HepG2 (cell line): Measurements from ENCODE around the gene TMEM184B. TPM values are rescaled to one million over a fixed set of nuclear protein-coding genes. Genes with fewer than 3 reads are reported as not detected.

Source experiments
- ATAC-seq: fragments of 200-7000 bp; cut with Tn5 transposase; 3 replicates; pipeline ENCODE4 v1.9.1; 2020; ENCODE audit warnings: mild to moderate bottlenecking, moderate library complexity
- BruUV-seq: library from RNA; stranded (reverse); fragments of 400-500 nt; replicated peaks from 2 replicates; lab custom pipeline; 2021; lab: Mats Ljungman, UMichigan
- CTCF ChIA-PET: fragments of 300-600 bp; formaldehyde crosslinking; extraction: SDS; loops from one replicate; lab custom pipeline; 2021; ENCODE audit warnings: low total read pairs, inconsistent platforms, low intra/inter-chr PET ratio; lab: Yijun Ruan, JAX
- POLR2A ChIA-PET: fragments of 350-600 bp; sonication (Branson Sonifier 250); formaldehyde crosslinking; loops from one replicate; lab custom pipeline; 2020; ENCODE audit warnings: antibody characterized with exemption, inconsistent platforms; lab: Yijun Ruan, JAX
- DNase-seq: peaks from one replicate; pipeline ENCODE4 v3.0.0-alpha.2; 2015; ENCODE audit warnings: low spot score
- FAIRE-seq: peaks from 3 replicates; lab custom pipeline; 2011; peaks lifted over from hg19 to GRCh38; lab: Jason Lieb, UNC
- H2AFZ ChIP-seq: one replicate; pipeline ENCODE4 v1.6.1; 2011; ENCODE audit warnings: low read length, inconsistent platforms
- H3K27ac ChIP-seq: fragments of 300-600 bp; 3 replicates; pipeline ENCODE4 v1.8.0; 2011; ENCODE audit warnings: mixed run types, mild to moderate bottlenecking, mixed read lengths, low read length, inconsistent platforms; ENCODE audit not compliant: insufficient read depth; ENCODE audit errors: extremely low read length
- H3K27me3 ChIP-seq, 2 experiments: fragments of 200-600 bp in 1 of 2; 2 replicates in 1 of 2; 3 replicates in 1 of 2; pipeline versions ENCODE4 v1.6.0 to v1.8.0; 2011; ENCODE audit warnings: low read length in 2 of 2, mild to moderate bottlenecking in 2 of 2, moderate library complexity in 2 of 2, inconsistent platforms in 1 of 2; ENCODE audit not compliant: insufficient read depth in 2 of 2, control insufficient read depth in 1 of 2
- H3K36me3 ChIP-seq, 2 experiments: fragments of 200-600 bp in 1 of 2; replicated peaks in 1 of 2; 2 replicates in 1 of 2; 3 replicates in 1 of 2; pipeline versions ENCODE4 v1.5.1 to v1.8.0; 2011; ENCODE audit warnings: low read length in 2 of 2, inconsistent platforms in 1 of 2; ENCODE audit not compliant: insufficient read depth in 2 of 2, control insufficient read depth in 1 of 2
- H3K4me1 ChIP-seq: 2 replicates; pipeline ENCODE4 v1.5.1; 2012; ENCODE audit warnings: low read length, inconsistent platforms; ENCODE audit not compliant: insufficient read depth
- H3K4me2 ChIP-seq: 2 replicates; pipeline ENCODE4 v1.6.0; 2011; ENCODE audit warnings: low read depth, low read length, inconsistent platforms
- H3K4me3 ChIP-seq, 3 experiments: fragments of 200-600 bp in 1 of 3; sonication (generic), shearing (Covaris generic) in 1 of 3; replicated peaks in 1 of 3; 2 replicates each; pipeline ENCODE4 v1.5.1; 2011 to 2016; ENCODE audit warnings: low read length in 3 of 3, inconsistent platforms in 2 of 3, low read depth in 2 of 3, mild to moderate bottlenecking in 2 of 3, control low read depth in 1 of 3, mixed read lengths in 1 of 3; ENCODE audit not compliant: insufficient read depth in 1 of 3
- H3K79me2 ChIP-seq: one replicate; pipeline ENCODE4 v1.6.1; 2011; ENCODE audit warnings: low read length, inconsistent platforms; ENCODE audit not compliant: insufficient read depth
- H3K9ac ChIP-seq: 2 replicates; pipeline ENCODE4 v1.6.0; 2011; ENCODE audit warnings: mild to moderate bottlenecking, low read depth, low read length, inconsistent platforms; ENCODE audit not compliant: insufficient read depth
- H3K9me3 ChIP-seq: 2 replicates; pipeline ENCODE4 v1.5.1; 2012; ENCODE audit warnings: mild to moderate bottlenecking, low read length
- H4K20me1 ChIP-seq: 2 replicates; pipeline ENCODE4 v1.6.0; 2011; ENCODE audit warnings: inconsistent platforms, mild to moderate bottlenecking, low read length, moderate library complexity; ENCODE audit not compliant: insufficient read depth
- ETV6 ChIP-seq: sonication (generic); formaldehyde crosslinking; conservative IDR thresholded peaks from 2 replicates; pipeline ENCODE4 v1.4.0; 2020; ENCODE audit warnings: missing genetic modification reagents
- GTF3A ChIP-seq: sonication (generic); formaldehyde crosslinking; conservative IDR thresholded peaks from 2 replicates; pipeline ENCODE4 v1.4.0; 2020; ENCODE audit warnings: mild to moderate bottlenecking, missing genetic modification reagents
- NFKBIZ ChIP-seq: IDR thresholded peaks from 2 replicates; pipeline ENCODE4 v1.6.1; 2018; ENCODE audit warnings: missing genetic modification reagents, missing compliant biosample characterization
- ZMYM4 ChIP-seq: sonication (generic); formaldehyde crosslinking; IDR thresholded peaks from 2 replicates; pipeline ENCODE4 v1.8.1; 2023; ENCODE audit warnings: mild to moderate bottlenecking, missing genetic modification reagents
- ZNF121 ChIP-seq: sonication (generic); formaldehyde crosslinking; IDR thresholded peaks from 2 replicates; pipeline ENCODE4 v1.5.0; 2020; ENCODE audit warnings: mild to moderate bottlenecking, missing genetic modification reagents
- ZNF232 ChIP-seq: sonication (generic); formaldehyde crosslinking; IDR thresholded peaks from 2 replicates; pipeline ENCODE4 v1.4.0; 2020; ENCODE audit warnings: missing genetic modification reagents, borderline replicate concordance
- WGBS: methylation state at CpG from one replicate; pipeline ENCODE4 v1.1.6; 2017; ENCODE audit warnings: low lambda C conversion rate; 5-methylcytosine and 5-hydroxymethylcytosine counted together
- in situ Hi-C: cut with HindIII; loops from 2 replicates; pipeline ENCODE4 v1.10.0; 2017; ENCODE audit warnings: low pct_unique_long_range_greater_than_20kb; ENCODE audit not compliant: extremely low pct_ligation_motif_present
- intact Hi-C: fragments of 100-400 bp; cut with micrococcal nuclease; formaldehyde crosslinking; loops from one replicate; pipeline ENCODE4 v1.10.0; 2022; ENCODE audit not compliant: unreplicated experiment
- polyA plus RNA-seq, 8 experiments: library from polyadenylated mRNA; depleted of rRNA in 3 of 8; stranded (reverse) in 7 of 8; unstranded in 1 of 8; fragments of >200 nt; fragmentation: Illumina TruSeq in 4 of 8; extraction: Trizol in 4 of 8; gene quantifications; 2 replicates each; pipeline versions ENCODE4 v1.2.1 to v1.2.3, GENCODE V29; 2011 to 2016; ENCODE audit warnings: low read depth in 4 of 8, missing spikeins in 1 of 8, mixed read lengths in 1 of 8; ENCODE audit not compliant: insufficient read depth in 1 of 8
- total RNA-seq, 5 experiments: library from RNA; depleted of rRNA; stranded (reverse); fragments of >200 nt; fragmentation: Illumina TruSeq; extraction: Trizol; gene quantifications; 2 replicates each; pipeline ENCODE4 v1.2.3, GENCODE V29; 2016; ENCODE audit warnings: low read depth in 1 of 5
- TF ChIP-seq, protein P1 (sequence below): IDR thresholded peaks from 2 replicates; pipeline ENCODE4 v1.6.1; 2016; ENCODE audit warnings: low read depth, control low read depth
- TF ChIP-seq, protein P2 (sequence below): sonication (generic); formaldehyde crosslinking; conservative IDR thresholded peaks from 2 replicates; pipeline ENCODE4 v1.4.0; 2020; ENCODE audit warnings: missing genetic modification reagents
- TF ChIP-seq, protein P3 (sequence below): sonication (generic); formaldehyde crosslinking; IDR thresholded peaks from 2 replicates; pipeline ENCODE4 v1.8.1; 2023; ENCODE audit warnings: mild to moderate bottlenecking, missing genetic modification reagents, borderline replicate concordance
- TF ChIP-seq, protein P4 (sequence below): sonication (generic); formaldehyde crosslinking; IDR thresholded peaks from 2 replicates; pipeline ENCODE4 v1.5.0; 2020; ENCODE audit warnings: mild to moderate bottlenecking, missing genetic modification reagents

Gene TMEM184B
- total and polyA plus RNA-seq, 2 of the 13 experiments (the other 11 are each of a cell fraction or from before 2014, with no cell fraction given): 15.9 to 16.0 TPM

DNA sequence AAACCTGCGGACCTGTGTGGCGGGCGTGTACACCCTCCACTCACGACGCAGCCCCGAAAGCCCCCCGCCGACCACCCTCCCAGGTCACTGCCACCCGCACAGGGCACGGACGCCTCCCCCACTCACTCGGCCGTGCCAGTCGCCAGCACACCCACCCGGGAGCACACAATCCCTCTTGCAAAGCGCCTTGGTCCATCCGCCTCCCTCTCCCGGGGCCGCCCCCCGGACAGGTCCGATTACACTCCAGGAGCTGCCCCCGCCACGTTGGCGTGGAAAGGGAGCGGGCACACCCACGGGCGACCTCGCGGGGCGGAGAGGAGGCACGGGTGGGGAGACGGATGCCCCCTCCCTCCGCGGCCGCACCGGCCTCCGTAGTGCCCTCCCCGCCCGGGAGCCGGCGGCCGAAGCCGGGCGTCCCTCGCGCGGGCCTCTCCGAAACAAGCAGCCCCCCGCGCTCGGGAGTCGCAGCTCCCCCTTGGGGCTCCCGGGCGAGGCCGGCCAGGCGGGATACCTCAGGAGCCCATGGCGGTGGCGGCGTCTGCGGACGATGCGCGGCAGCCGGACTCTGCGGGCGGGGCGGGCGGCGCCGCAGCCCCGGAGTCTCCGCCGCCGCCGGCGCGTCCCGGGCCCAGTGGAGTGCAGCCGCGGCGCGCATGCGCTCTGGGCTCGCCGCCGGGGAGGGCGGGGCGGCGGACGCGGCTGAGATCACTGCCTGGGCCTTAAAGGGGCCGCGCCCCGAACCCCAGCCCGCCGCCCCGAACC is at the start of gene TMEM184B (continued):
- TF ChIP-seq, protein P1, sequence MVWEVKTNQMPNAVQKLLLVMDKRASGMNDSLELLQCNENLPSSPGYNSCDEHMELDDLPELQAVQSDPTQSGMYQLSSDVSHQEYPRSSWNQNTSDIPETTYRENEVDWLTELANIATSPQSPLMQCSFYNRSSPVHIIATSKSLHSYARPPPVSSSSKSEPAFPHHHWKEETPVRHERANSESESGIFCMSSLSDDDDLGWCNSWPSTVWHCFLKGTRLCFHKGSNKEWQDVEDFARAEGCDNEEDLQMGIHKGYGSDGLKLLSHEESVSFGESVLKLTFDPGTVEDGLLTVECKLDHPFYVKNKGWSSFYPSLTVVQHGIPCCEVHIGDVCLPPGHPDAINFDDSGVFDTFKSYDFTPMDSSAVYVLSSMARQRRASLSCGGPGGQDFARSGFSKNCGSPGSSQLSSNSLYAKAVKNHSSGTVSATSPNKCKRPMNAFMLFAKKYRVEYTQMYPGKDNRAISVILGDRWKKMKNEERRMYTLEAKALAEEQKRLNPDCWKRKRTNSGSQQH (CRISPR knock-in tag): no peak
- TF ChIP-seq, protein P2, sequence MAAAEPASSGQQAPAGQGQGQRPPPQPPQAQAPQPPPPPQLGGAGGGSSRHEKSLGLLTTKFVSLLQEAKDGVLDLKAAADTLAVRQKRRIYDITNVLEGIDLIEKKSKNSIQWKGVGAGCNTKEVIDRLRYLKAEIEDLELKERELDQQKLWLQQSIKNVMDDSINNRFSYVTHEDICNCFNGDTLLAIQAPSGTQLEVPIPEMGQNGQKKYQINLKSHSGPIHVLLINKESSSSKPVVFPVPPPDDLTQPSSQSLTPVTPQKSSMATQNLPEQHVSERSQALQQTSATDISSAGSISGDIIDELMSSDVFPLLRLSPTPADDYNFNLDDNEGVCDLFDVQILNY (CRISPR knock-in tag): no peak
- TF ChIP-seq ZMYM4 (CRISPR knock-in tag) (0 out of 2 replicates have a peak, but pooled peaks have one; percentile 16), NFKBIZ (CRISPR knock-in tag) (no peak), ZNF232 (CRISPR knock-in tag) (no peak), ETV6 (no peak)
- TF ChIP-seq, protein P3, sequence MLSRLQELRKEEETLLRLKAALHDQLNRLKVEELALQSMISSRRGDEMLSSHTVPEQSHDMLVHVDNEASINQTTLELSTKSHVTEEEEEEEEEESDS: no peak

DNA sequence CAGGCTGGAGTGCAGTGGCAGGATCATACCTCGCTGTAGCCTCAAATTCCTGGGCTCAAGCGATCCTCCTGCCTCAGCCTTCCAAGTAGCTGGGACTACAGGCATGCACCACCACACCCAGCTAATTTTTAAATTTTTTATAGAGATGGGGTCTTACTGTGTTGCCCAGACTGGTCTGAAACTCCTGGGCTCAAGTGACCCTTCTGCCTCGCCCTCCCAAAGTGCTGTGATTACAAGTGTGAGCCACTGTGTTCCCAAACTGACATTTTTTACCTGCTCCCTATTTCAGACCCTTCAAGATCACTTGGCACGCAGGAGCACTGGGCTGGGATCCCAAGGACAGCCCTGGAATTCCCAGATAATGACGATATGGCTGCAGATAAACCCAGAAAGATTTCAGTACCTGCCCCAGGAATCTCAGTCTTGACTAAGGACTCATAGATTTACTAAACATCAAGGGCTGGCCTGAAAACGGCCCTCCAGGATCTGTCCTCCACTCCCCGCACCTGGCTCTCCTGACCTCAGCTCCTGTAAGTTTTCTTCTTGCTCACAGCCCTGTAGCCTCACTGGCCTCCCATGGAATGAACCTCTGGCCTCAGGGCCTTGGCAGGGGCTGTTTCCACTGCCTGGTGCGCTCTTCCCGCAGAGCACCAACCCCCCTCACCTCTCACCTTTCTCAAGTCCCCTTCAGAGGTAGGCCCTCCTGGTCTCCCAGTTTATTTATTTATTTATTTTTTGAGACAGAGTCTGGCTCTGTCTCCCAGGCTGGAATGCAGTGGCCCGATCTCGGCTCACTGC is 48.0 kb upstream of the TMEM184B start:
- no peak for FAIRE-seq
- WGBS: 36% methylated on average over 11 of the region's 11 CpGs
- no peaks in the 10 kb centered on the region for H3K9me3 ChIP-seq

More for the DNA sequence above, 48.0 kb upstream of the TMEM184B start:
- no peak overlapping the region for H3K27ac ChIP-seq
- BruUV-seq: no TSS peak
- no peak overlapping the region for H3K4me3 ChIP-seq
- DNase-seq (no peak), ATAC-seq (no peak)
- H2AFZ ChIP-seq: no peak overlapping the region
- TF ChIP-seq GTF3A (no peak), ZNF121 (CRISPR knock-in tag) (peak; percentile 59; the same call in 1 of the 2 replicates)
- TF ChIP-seq, protein P4, sequence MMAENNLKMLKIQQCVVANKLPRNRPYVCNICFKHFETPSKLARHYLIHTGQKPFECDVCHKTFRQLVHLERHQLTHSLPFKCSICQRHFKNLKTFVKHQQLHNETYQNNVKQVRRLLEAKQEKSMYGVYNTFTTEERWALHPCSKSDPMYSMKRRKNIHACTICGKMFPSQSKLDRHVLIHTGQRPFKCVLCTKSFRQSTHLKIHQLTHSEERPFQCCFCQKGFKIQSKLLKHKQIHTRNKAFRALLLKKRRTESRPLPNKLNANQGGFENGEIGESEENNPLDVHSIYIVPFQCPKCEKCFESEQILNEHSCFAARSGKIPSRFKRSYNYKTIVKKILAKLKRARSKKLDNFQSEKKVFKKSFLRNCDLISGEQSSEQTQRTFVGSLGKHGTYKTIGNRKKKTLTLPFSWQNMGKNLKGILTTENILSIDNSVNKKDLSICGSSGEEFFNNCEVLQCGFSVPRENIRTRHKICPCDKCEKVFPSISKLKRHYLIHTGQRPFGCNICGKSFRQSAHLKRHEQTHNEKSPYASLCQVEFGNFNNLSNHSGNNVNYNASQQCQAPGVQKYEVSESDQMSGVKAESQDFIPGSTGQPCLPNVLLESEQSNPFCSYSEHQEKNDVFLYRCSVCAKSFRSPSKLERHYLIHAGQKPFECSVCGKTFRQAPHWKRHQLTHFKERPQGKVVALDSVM (CRISPR knock-in tag): 0 out of 2 replicates have a peak, but pooled peaks have one; percentile 18
- TF ChIP-seq, all 625 proteins: peak for 2
- Histone ChIP-seq H3K4me1 (peaks cover 37% of the 10 kb centered on the region), H4K20me1 (no peaks in the 10 kb centered on the region; the same call in 1 of the 2 replicates), H3K27me3 (peaks cover 0 to 1% of the 10 kb centered on the region in 2 experiments; a peak in 2 of 5 replicates), H3K36me3 (no peaks in the 10 kb centered on the region), H3K79me2 (peaks cover 7% of the 10 kb centered on the region), H3K9ac (no peak overlapping the region), H3K4me2 (no peak overlapping the region)
- in situ Hi-C loops (no loop called here), intact Hi-C loops (no loop called here)
- ChIA-PET CTCF (no interaction called here), POLR2A (interaction anchor here (0.6 kb wide), 1 partner anchor 212 kb away, joined by 6 read pairs; no protein-coding TSS in a partner anchor)
